ENCODE results near the gene NADK. TPM values are rescaled to one million over a fixed set of nuclear protein-coding genes. Genes with fewer than 3 reads are reported as not detected.

The NADK gene
- total RNA-seq, 6 experiments from 2014 or later, result 80.3 to 143 (median 100) TPM

DNA sequence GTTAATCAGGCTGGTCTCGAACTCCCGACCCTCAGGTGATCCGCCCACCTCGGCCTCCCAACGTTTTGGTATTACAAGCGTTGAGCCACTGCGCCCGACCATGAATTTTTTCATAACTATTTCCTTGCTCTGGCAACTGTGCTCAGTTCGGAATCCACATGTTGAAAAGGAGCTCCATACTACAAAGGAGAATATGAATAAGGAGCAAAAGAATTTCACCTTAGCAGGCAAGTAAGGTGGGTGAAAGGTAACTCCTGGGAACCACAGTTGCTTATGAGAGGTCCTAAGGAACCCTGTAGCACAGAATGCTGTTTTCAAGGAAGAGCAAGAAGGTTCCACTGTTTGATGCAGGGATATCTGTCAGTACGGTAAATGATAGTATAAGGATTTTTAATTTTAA, 29.9 kb upstream of the NADK start:
- intact Hi-C loops (cut with DNase I), result no loop called here
- TF ChIP-seq POLR2A (IDR thresholded peaks at IDR 0.05), result no peak
- TF ChIP-seq, protein P1, sequence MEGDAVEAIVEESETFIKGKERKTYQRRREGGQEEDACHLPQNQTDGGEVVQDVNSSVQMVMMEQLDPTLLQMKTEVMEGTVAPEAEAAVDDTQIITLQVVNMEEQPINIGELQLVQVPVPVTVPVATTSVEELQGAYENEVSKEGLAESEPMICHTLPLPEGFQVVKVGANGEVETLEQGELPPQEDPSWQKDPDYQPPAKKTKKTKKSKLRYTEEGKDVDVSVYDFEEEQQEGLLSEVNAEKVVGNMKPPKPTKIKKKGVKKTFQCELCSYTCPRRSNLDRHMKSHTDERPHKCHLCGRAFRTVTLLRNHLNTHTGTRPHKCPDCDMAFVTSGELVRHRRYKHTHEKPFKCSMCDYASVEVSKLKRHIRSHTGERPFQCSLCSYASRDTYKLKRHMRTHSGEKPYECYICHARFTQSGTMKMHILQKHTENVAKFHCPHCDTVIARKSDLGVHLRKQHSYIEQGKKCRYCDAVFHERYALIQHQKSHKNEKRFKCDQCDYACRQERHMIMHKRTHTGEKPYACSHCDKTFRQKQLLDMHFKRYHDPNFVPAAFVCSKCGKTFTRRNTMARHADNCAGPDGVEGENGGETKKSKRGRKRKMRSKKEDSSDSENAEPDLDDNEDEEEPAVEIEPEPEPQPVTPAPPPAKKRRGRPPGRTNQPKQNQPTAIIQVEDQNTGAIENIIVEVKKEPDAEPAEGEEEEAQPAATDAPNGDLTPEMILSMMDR (IDR thresholded peaks at IDR 0.05), result no peak
- Histone ChIP-seq H3K27ac (no peak overlapping the region), H3K36me3 (peaks cover 0 to 46% (median 23%) of the 10 kb centered on the region in 4 donors), H3K27me3 (no peaks in the 10 kb centered on the region), H3K9me3 (no peaks in the 10 kb centered on the region), H3K4me3 (no peak overlapping the region), H3K4me1 (no peaks in the 10 kb centered on the region)
- WGBS (ENCODE audit: insufficient coverage, low coverage, low lambda C conversion rate, missing lambda C conversion rate), result 93% methylated on average over 10 of the region's 10 CpGs
- DNase-seq, result no peak
- no peak for ATAC-seq

DNA sequence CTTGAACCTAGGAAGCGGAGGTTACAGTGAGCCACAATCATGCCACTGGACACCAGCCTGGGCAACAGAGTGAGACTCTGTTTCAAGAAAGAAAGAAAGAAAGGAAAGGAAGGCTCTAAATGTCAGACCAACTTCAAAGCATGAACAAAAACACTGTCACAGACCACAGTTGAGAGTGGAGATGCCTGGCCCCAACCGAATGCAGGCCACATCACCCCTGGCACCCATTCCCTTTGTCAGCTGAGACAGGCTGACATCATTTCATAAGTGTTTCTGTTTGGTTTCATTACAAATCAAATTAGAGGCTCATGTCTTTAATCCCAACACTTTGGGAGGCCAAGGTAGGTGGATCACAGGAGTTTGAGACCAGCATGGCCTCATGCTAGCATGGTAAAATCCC, 28.6 kb upstream of the NADK start:
- no peaks in the 10 kb centered on the region for H3K4me1 ChIP-seq
- 75% methylated on average over 1 of the region's 2 CpGs for WGBS (ENCODE audit: insufficient coverage, low coverage, low lambda C conversion rate, missing lambda C conversion rate)
- peaks cover 0 to 56% (median 29%) of the 10 kb centered on the region in 4 donors for H3K36me3 ChIP-seq
- no peak for TF ChIP-seq POLR2A (IDR thresholded peaks at IDR 0.05)
- TF ChIP-seq, protein P1 (IDR thresholded peaks at IDR 0.05), result no peak
- intact Hi-C loops (cut with DNase I), result no loop called here
- ATAC-seq, result no peak
- DNase-seq, result no peak
- no peaks in the 10 kb centered on the region for H3K27me3 ChIP-seq
- H3K4me3 ChIP-seq, result no peak overlapping the region
- no peaks in the 10 kb centered on the region for H3K9me3 ChIP-seq
- H3K27ac ChIP-seq, result no peak overlapping the region

GRCh38 chr1:1804301-1804700, 26.0 kb upstream of the NADK start:
- whole genome bisulfite sequencing (ENCODE audit: insufficient coverage, low coverage, low lambda C conversion rate, missing lambda C conversion rate), result 95% methylated on average over 5 of the region's 8 CpGs
- no peak overlapping the region for H3K4me3 ChIP-seq
- ATAC-seq (no peak), DNase-seq (no peak)
- intact Hi-C loops (cut with DNase I), result no loop called here
- no peak for TF ChIP-seq POLR2A (IDR thresholded peaks at IDR 0.05)
- TF ChIP-seq, protein P1 (IDR thresholded peaks at IDR 0.05), result no peak
- no peaks in the 10 kb centered on the region for H3K4me1 ChIP-seq
- no peaks in the 10 kb centered on the region for H3K9me3 ChIP-seq
- no peaks in the 10 kb centered on the region for H3K27me3 ChIP-seq
- H3K36me3 ChIP-seq, result peaks cover 0 to 59% (median 33%) of the 10 kb centered on the region in 4 donors
- no peak overlapping the region for H3K27ac ChIP-seq

GRCh38 chr1:1802871-1803270, 24.6 kb upstream of the NADK start:
- ATAC-seq (no peak), DNase-seq (no peak)
- 100% methylated on average over 1 of the region's 1 CpG for WGBS (ENCODE audit: insufficient coverage, low coverage, low lambda C conversion rate, missing lambda C conversion rate)
- no peaks in the 10 kb centered on the region for H3K9me3 ChIP-seq
- TF ChIP-seq, protein P1 (IDR thresholded peaks at IDR 0.05), result no peak
- TF ChIP-seq POLR2A (IDR thresholded peaks at IDR 0.05), result no peak
- H3K4me3 ChIP-seq, result no peak overlapping the region
- intact Hi-C loops (cut with DNase I), result no loop called here
- H3K36me3 ChIP-seq, result peaks cover 0 to 68% (median 33%) of the 10 kb centered on the region in 4 donors
- H3K27me3 ChIP-seq, result no peaks in the 10 kb centered on the region
- no peaks in the 10 kb centered on the region for H3K4me1 ChIP-seq
- H3K27ac ChIP-seq, result no peak overlapping the region

DNA sequence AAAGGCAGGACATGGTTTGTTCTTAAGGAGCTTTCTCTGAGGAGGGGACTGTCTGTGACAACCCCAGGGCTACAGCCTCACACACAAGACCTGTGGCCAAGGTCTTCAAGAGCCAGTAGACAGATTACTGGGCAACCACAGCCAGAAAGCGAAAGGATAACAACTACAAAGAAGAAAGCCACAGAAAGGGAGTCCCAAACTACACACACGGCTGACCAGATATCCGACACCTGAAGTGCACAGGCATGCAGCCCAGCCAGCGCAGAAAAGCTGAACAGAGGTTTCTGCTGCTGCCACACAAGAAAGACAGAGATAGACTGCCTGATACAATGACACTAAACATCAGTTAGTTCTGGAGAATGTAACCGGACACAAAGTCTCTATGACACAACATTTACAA, 21.4 kb upstream of the NADK start:
- no peak for ATAC-seq
- Histone ChIP-seq H3K27ac (no peak overlapping the region), H3K4me1 (no peaks in the 10 kb centered on the region), H3K9me3 (no peaks in the 10 kb centered on the region), H3K36me3 (peaks cover 0 to 68% (median 26%) of the 10 kb centered on the region in 4 donors), H3K4me3 (no peak overlapping the region), H3K27me3 (no peaks in the 10 kb centered on the region)
- intact Hi-C loops (cut with DNase I), result loop anchor here in 1 of 2 donors (10.0 kb wide), 1 partner anchor 105 kb away; no protein-coding TSS in a partner anchor
- WGBS (ENCODE audit: insufficient coverage, low coverage, low lambda C conversion rate, missing lambda C conversion rate), result 91% methylated on average over 5 of the region's 5 CpGs
- TF ChIP-seq, protein P1 (IDR thresholded peaks at IDR 0.05), result no peak
- no peak for TF ChIP-seq POLR2A (IDR thresholded peaks at IDR 0.05)
- no peak for DNase-seq
